Immature natural killer cell (primary cell): ENCODE measurements around the gene DUSP14. TPM values are rescaled to one million over a fixed set of nuclear protein-coding genes. Genes with fewer than 3 reads are reported as not detected.
A peak's percentile ranks its signal among the peaks of the same experiment; 100 is the strongest.

Source experiments
- DNase-seq, 3 donors: peaks; one replicate each; pipeline ENCODE4 v3.0.0; 2022; ENCODE audit warnings: mixed read lengths in 1 of 3
- H3K27ac Mint-ChIP-seq, 6 donors: one replicate each; pipeline ENCODE4 v1.8.0; 2020; ENCODE audit warnings: mixed read lengths in 6 of 6, mild to moderate bottlenecking in 5 of 6, inconsistent platforms in 4 of 6, moderate library complexity in 3 of 6
- H3K27me3 Mint-ChIP-seq, 3 donors: one replicate each; pipeline ENCODE4 v1.8.0; 2020 to 2021; ENCODE audit warnings: low read depth in 3 of 3, mild to moderate bottlenecking in 3 of 3, mixed read lengths in 3 of 3, moderate library complexity in 3 of 3, inconsistent platforms in 1 of 3
- H3K36me3 Mint-ChIP-seq, 3 donors: one replicate each; pipeline ENCODE4 v1.8.0; 2020; ENCODE audit warnings: mixed read lengths in 3 of 3, inconsistent platforms in 2 of 3, mild to moderate bottlenecking in 2 of 3
- H3K4me1 Mint-ChIP-seq, 2 donors: one replicate each; pipeline ENCODE4 v1.8.0; 2020; ENCODE audit warnings: inconsistent platforms in 2 of 2, mild to moderate bottlenecking in 2 of 2, mixed read lengths in 2 of 2, moderate library complexity in 1 of 2
- H3K4me3 Mint-ChIP-seq, 5 donors: one replicate each; pipeline ENCODE4 v1.8.0; 2020; ENCODE audit warnings: mild to moderate bottlenecking in 5 of 5, mixed read lengths in 5 of 5, inconsistent platforms in 3 of 5, moderate library complexity in 3 of 5
- H3K9me3 Mint-ChIP-seq, 6 donors: one replicate each; pipeline ENCODE4 v1.8.0; 2020; ENCODE audit warnings: mild to moderate bottlenecking in 6 of 6, mixed read lengths in 6 of 6, inconsistent platforms in 4 of 6, moderate library complexity in 3 of 6
- polyA plus RNA-seq, 3 donors: library from polyadenylated mRNA; unstranded; fragments of 300-500 nt; fragmentation: Illumina TruSeq; gene quantifications; one replicate each; pipeline ENCODE4 v1.2.3, GENCODE V29; 2021

DUSP14 gene
- polyA plus RNA-seq, 3 donors from 2014 or later: 18.1 to 25.9 (median 19.2) TPM

- Mint-ChIP-seq H3K27ac (peak overlapping the region in 2 of 6 donors; percentile 34 to 48), H3K4me1 (peaks cover 9 to 21% of the 10 kb centered on the region in 2 donors), H3K36me3 (peaks cover 0 to 13% (median 4%) of the 10 kb centered on the region in 3 donors), H3K27me3 (peaks cover 0 to 2% (median 0%) of the 10 kb centered on the region in 3 donors), H3K9me3 (no peaks in the 10 kb centered on the region), H3K4me3 (no peak overlapping the region)
- no peak for DNase-seq
Measured at GRCh38 chr17:37512442-37513068, 22.9 kb downstream of the DUSP14 start.

- no peak overlapping the region for H3K4me3 Mint-ChIP-seq
- peaks cover 8 to 24% (median 9%) of the 10 kb centered on the region in 3 donors for H3K36me3 Mint-ChIP-seq
- no peaks in the 10 kb centered on the region for H3K9me3 Mint-ChIP-seq
- H3K27ac Mint-ChIP-seq: no peak overlapping the region
- H3K27me3 Mint-ChIP-seq: peaks cover 0 to 2% (median 0%) of the 10 kb centered on the region in 3 donors
- DNase-seq: no peak
- peaks cover 9 to 32% of the 10 kb centered on the region in 2 donors for H3K4me1 Mint-ChIP-seq
Measured at GRCh38 chr17:37513711-37514110, 24.0 kb downstream of the DUSP14 start.

GRCh38 chr17:37516127-37516571 is 26.5 kb downstream of the DUSP14 start:
- peaks cover 17 to 38% of the 10 kb centered on the region in 2 donors for H3K4me1 Mint-ChIP-seq
- H3K9me3 Mint-ChIP-seq: no peaks in the 10 kb centered on the region
- no peak for DNase-seq
- no peaks in the 10 kb centered on the region for H3K27me3 Mint-ChIP-seq
- no peak overlapping the region for H3K4me3 Mint-ChIP-seq
- peaks cover 8 to 40% (median 13%) of the 10 kb centered on the region in 3 donors for H3K36me3 Mint-ChIP-seq
- peak overlapping the region in 2 of 6 donors; percentile 17 to 75 for H3K27ac Mint-ChIP-seq

GRCh38 chr17:37517881-37518280 is 28.2 kb downstream of the DUSP14 start:
- peaks cover 0 to 2% (median 0%) of the 10 kb centered on the region in 3 donors for H3K27me3 Mint-ChIP-seq
- H3K27ac Mint-ChIP-seq: peak overlapping the region in 2 of 6 donors; percentile 14 to 32
- peaks cover 16 to 37% of the 10 kb centered on the region in 2 donors for H3K4me1 Mint-ChIP-seq
- H3K36me3 Mint-ChIP-seq: peaks cover 8 to 36% (median 20%) of the 10 kb centered on the region in 3 donors
- no peaks in the 10 kb centered on the region for H3K9me3 Mint-ChIP-seq
- no peak for DNase-seq
- no peak overlapping the region for H3K4me3 Mint-ChIP-seq

- Mint-ChIP-seq H3K27me3 (peaks cover 0 to 2% (median 0%) of the 10 kb centered on the region in 3 donors), H3K27ac (peak overlapping the region; percentile 29 to 83 (median 71)), H3K4me3 (no peak overlapping the region), H3K4me1 (peaks cover 21 to 39% of the 10 kb centered on the region in 2 donors), H3K36me3 (peaks cover 8 to 40% (median 21%) of the 10 kb centered on the region in 3 donors), H3K9me3 (no peaks in the 10 kb centered on the region)
- no peak for DNase-seq
Measured at GRCh38 chr17:37518826-37519225, 29.1 kb downstream of the DUSP14 start.

- H3K27ac Mint-ChIP-seq: peak overlapping the region; percentile 59 to 88 (median 74)
- H3K27me3 Mint-ChIP-seq: peaks cover 0 to 2% (median 0%) of the 10 kb centered on the region in 3 donors
- H3K4me3 Mint-ChIP-seq: peak overlapping the region in 1 of 5 donors; percentile 45
- H3K9me3 Mint-ChIP-seq: no peaks in the 10 kb centered on the region
- H3K36me3 Mint-ChIP-seq: peaks cover 8 to 43% (median 23%) of the 10 kb centered on the region in 3 donors
- H3K4me1 Mint-ChIP-seq: peaks cover 22 to 43% of the 10 kb centered on the region in 2 donors
- DNase-seq: no peak
Measured at GRCh38 chr17:37519251-37519985, 29.7 kb downstream of the DUSP14 start.

- Mint-ChIP-seq H3K36me3 (peaks cover 8 to 43% (median 27%) of the 10 kb centered on the region in 3 donors), H3K9me3 (no peaks in the 10 kb centered on the region), H3K4me1 (peaks cover 24 to 46% of the 10 kb centered on the region in 2 donors), H3K4me3 (no peak overlapping the region), H3K27ac (peak overlapping the region; percentile 32 to 88 (median 60)), H3K27me3 (peaks cover 0 to 2% (median 0%) of the 10 kb centered on the region in 3 donors)
- no peak for DNase-seq
Measured at GRCh38 chr17:37520174-37520573, 30.5 kb downstream of the DUSP14 start.

GRCh38 chr17:37521821-37522220 is 32.1 kb downstream of the DUSP14 start:
- peaks cover 0 to 2% (median 0%) of the 10 kb centered on the region in 3 donors for H3K27me3 Mint-ChIP-seq
- H3K27ac Mint-ChIP-seq: peak overlapping the region in 3 of 6 donors; percentile 9 to 80 (median 65)
- H3K4me1 Mint-ChIP-seq: peaks cover 24 to 52% of the 10 kb centered on the region in 2 donors
- H3K4me3 Mint-ChIP-seq: no peak overlapping the region
- H3K36me3 Mint-ChIP-seq: peaks cover 8 to 45% (median 32%) of the 10 kb centered on the region in 3 donors
- no peaks in the 10 kb centered on the region for H3K9me3 Mint-ChIP-seq
- no peak for DNase-seq

- peaks cover 24 to 38% of the 10 kb centered on the region in 2 donors for H3K4me1 Mint-ChIP-seq
- H3K27ac Mint-ChIP-seq: peak overlapping the region; percentile 9 to 65 (median 41)
- peaks cover 0 to 2% (median 0%) of the 10 kb centered on the region in 3 donors for H3K27me3 Mint-ChIP-seq
- no peaks in the 10 kb centered on the region for H3K9me3 Mint-ChIP-seq
- peaks cover 0 to 38% (median 27%) of the 10 kb centered on the region in 3 donors for H3K36me3 Mint-ChIP-seq
- no peak for DNase-seq
- H3K4me3 Mint-ChIP-seq: no peak overlapping the region
Measured at GRCh38 chr17:37523715-37524219, 34.1 kb downstream of the DUSP14 start.

GRCh38 chr17:37527249-37527851 is 37.7 kb downstream of the DUSP14 start:
- Mint-ChIP-seq H3K36me3 (peaks cover 0 to 35% (median 27%) of the 10 kb centered on the region in 3 donors), H3K4me1 (peaks cover 8 to 29% of the 10 kb centered on the region in 2 donors), H3K27me3 (peaks cover 0 to 2% (median 0%) of the 10 kb centered on the region in 3 donors), H3K4me3 (no peak overlapping the region), H3K9me3 (no peaks in the 10 kb centered on the region), H3K27ac (peak overlapping the region in 1 of 6 donors; percentile 53)
- DNase-seq: peak; percentile 9 to 24 (median 22)

GRCh38 chr17:37530420-37530819 is 40.7 kb downstream of the DUSP14 start:
- H3K27ac Mint-ChIP-seq: peak overlapping the region in 3 of 6 donors; percentile 26 to 53 (median 43)

GRCh38 chr17:37532756-37533155 is 43.1 kb downstream of the DUSP14 start:
- Mint-ChIP-seq H3K4me3 (no peak overlapping the region), H3K36me3 (peaks cover 14 to 38% (median 33%) of the 10 kb centered on the region in 3 donors), H3K27ac (peak overlapping the region; percentile 4 to 74 (median 40)), H3K9me3 (no peaks in the 10 kb centered on the region), H3K4me1 (peaks cover 0 to 10% of the 10 kb centered on the region in 2 donors), H3K27me3 (peaks cover 0 to 3% (median 2%) of the 10 kb centered on the region in 3 donors)
- DNase-seq: no peak

More at GRCh38 chr17:37530420-37530819, 40.7 kb downstream of the DUSP14 start:
- H3K9me3 Mint-ChIP-seq: no peaks in the 10 kb centered on the region
- H3K4me1 Mint-ChIP-seq: peaks cover 0 to 15% of the 10 kb centered on the region in 2 donors
- peaks cover 0 to 2% (median 0%) of the 10 kb centered on the region in 3 donors for H3K27me3 Mint-ChIP-seq
- peaks cover 3 to 28% (median 20%) of the 10 kb centered on the region in 3 donors for H3K36me3 Mint-ChIP-seq
- DNase-seq: no peak
- H3K4me3 Mint-ChIP-seq: no peak overlapping the region

GRCh38 chr17:37535906-37536305 is 46.2 kb downstream of the DUSP14 start:
- Mint-ChIP-seq H3K36me3 (peaks cover 22 to 47% (median 35%) of the 10 kb centered on the region in 3 donors), H3K27me3 (peaks cover 0 to 3% (median 2%) of the 10 kb centered on the region in 3 donors), H3K9me3 (no peaks in the 10 kb centered on the region), H3K4me1 (no peaks in the 10 kb centered on the region), H3K27ac (peak overlapping the region in 2 of 6 donors; percentile 42 to 72), H3K4me3 (no peak overlapping the region)
- no peak for DNase-seq
